ENCODE data around the gene PINK1.

- no peak for TF ChIP-seq CTCF (optimal IDR thresholded peaks at IDR 0.05 in 1 of 3, IDR thresholded peaks at IDR 0.05 in 1 of 3, conservative IDR thresholded peaks at IDR 0.05 in 1 of 3; ENCODE audit: extremely low read depth in 1 of 3, insufficient read depth in 2 of 3, low read length in 3 of 3)
- TF ChIP-seq EZH2 (IDR thresholded peaks at IDR 0.05; ENCODE audit: low read length) = no peak
Measured at GRCh38 chr1:20660363-20660762, 27.1 kb downstream of the PINK1 start.

Data from keratinocyte (primary cell).